K562 (cell line): ENCODE results near the gene SCG5. TPM values are rescaled to one million over a fixed set of nuclear protein-coding genes. Genes with fewer than 3 reads are reported as not detected.

Experiments used
- ATAC-seq: fragments of 200-7000 bp; cut with Tn5 transposase; 3 replicates; pipeline ENCODE4 v1.9.1; 2020; ENCODE audit warnings: moderate library complexity
- BruUV-seq: library from RNA; stranded (reverse); fragments of 400-500 nt; replicated peaks from 2 replicates; lab custom pipeline; 2021; lab: Mats Ljungman, UMichigan
- CTCF ChIA-PET: fragments of 300-600 bp; formaldehyde crosslinking; extraction: SDS; loops from one replicate; lab custom pipeline; 2021; ENCODE audit warnings: low intra/inter-chr PET ratio; lab: Yijun Ruan, JAX
- POLR2A ChIA-PET: fragments of 300-600, 350-650 bp; sonication (Branson Sonifier 250); formaldehyde crosslinking; extraction: SDS; loops from one replicate; lab custom pipeline; 2021; ENCODE audit warnings: antibody characterized with exemption, inconsistent platforms; lab: Yijun Ruan, JAX
- DNase-seq, 4 experiments: peaks; one replicate each; pipeline versions ENCODE4 v3.0.0 to v3.0.0-alpha.2; 2011 to 2018; ENCODE audit warnings: low spot score in 3 of 4, mixed read lengths in 3 of 4; ENCODE audit errors: extremely low read depth in 1 of 4
- FAIRE-seq: peaks from 2 replicates; lab custom pipeline; 2011; peaks lifted over from hg19 to GRCh38; lab: Jason Lieb, UNC
- H2AFZ ChIP-seq: 2 replicates; pipeline ENCODE4 v1.6.0; 2011; ENCODE audit warnings: low read depth, low read length, control low read depth, inconsistent platforms
- H3K27ac ChIP-seq: fragments of 200-600 bp; 3 replicates; pipeline ENCODE4 v1.8.0; 2011; ENCODE audit warnings: low read depth, mild to moderate bottlenecking, control low read depth, inconsistent platforms, low read length, moderate library complexity, mixed read lengths; ENCODE audit errors: extremely low read depth
- H3K27me3 ChIP-seq, 2 experiments: fragments of 300-600 bp in 1 of 2; 2 replicates in 1 of 2; 3 replicates in 1 of 2; pipeline versions ENCODE4 v1.6.0 to v1.8.0; 2011; ENCODE audit warnings: inconsistent platforms in 2 of 2, low read length in 2 of 2, mild to moderate bottlenecking in 1 of 2, mixed read lengths in 1 of 2, moderate library complexity in 1 of 2; ENCODE audit not compliant: control insufficient read depth in 2 of 2, insufficient read depth in 2 of 2
- H3K36me3 ChIP-seq: fragments of 300-600 bp; 3 replicates; pipeline ENCODE4 v1.8.0; 2011; ENCODE audit warnings: mild to moderate bottlenecking, low read length, inconsistent platforms; ENCODE audit not compliant: control insufficient read depth, insufficient read depth
- H3K4me1 ChIP-seq, 2 experiments: fragments of 200-600 bp in 1 of 2; replicated peaks in 1 of 2; 2 replicates in 1 of 2; 3 replicates in 1 of 2; pipeline versions ENCODE4 v1.5.1 to v1.8.0; 2011; ENCODE audit warnings: inconsistent platforms in 2 of 2, low read length in 2 of 2, mild to moderate bottlenecking in 1 of 2, mixed read lengths in 1 of 2, moderate library complexity in 1 of 2; ENCODE audit not compliant: control insufficient read depth in 2 of 2, insufficient read depth in 2 of 2
- H3K4me2 ChIP-seq: 2 replicates; pipeline ENCODE4 v1.6.1; 2011; ENCODE audit warnings: low read length, control low read depth, inconsistent platforms, mixed read lengths; ENCODE audit not compliant: insufficient read depth
- H3K4me3 ChIP-seq: fragments of 200-600 bp; sonication (generic), shearing (Covaris generic); 2 replicates; pipeline ENCODE4 v1.5.1; 2016; ENCODE audit warnings: control low read depth, inconsistent platforms
- H3K79me2 ChIP-seq: fragments of 200-600 bp; 3 replicates; pipeline ENCODE4 v1.8.0; 2011; ENCODE audit warnings: low read length, inconsistent platforms; ENCODE audit not compliant: control insufficient read depth, insufficient read depth
- H3K9ac ChIP-seq, 2 experiments: 2 replicates each; pipeline versions ENCODE4 v1.6.0 to v1.6.1; 2011; ENCODE audit warnings: low read depth in 2 of 2, low read length in 2 of 2, control low read depth in 1 of 2, inconsistent platforms in 1 of 2, mild to moderate bottlenecking in 1 of 2, mixed read lengths in 1 of 2; ENCODE audit not compliant: insufficient read depth in 1 of 2
- H3K9me1 ChIP-seq: one replicate; pipeline ENCODE4 v1.6.0; 2011; ENCODE audit warnings: inconsistent platforms, mild to moderate bottlenecking, low read length, moderate library complexity; ENCODE audit not compliant: control insufficient read depth, insufficient read depth
- H3K9me3 ChIP-seq: replicated peaks from 2 replicates; pipeline ENCODE4 v1.5.1; 2011; ENCODE audit warnings: low read depth, low read length, inconsistent platforms; ENCODE audit not compliant: control insufficient read depth, insufficient read depth
- H4K20me1 ChIP-seq: replicated peaks from 2 replicates; pipeline ENCODE4 v1.6.1; 2011; ENCODE audit warnings: low read length, inconsistent platforms, mixed read lengths; ENCODE audit not compliant: control insufficient read depth, insufficient read depth
- HDAC1 ChIP-seq, 2 experiments: fragments of 450-650 bp; IDR thresholded peaks; 2 replicates each; pipeline ENCODE4 v1.6.1; 2016 to 2017; ENCODE audit warnings: inconsistent platforms in 1 of 2, mild to moderate bottlenecking in 1 of 2, moderate library complexity in 1 of 2
- HOXB6 ChIP-seq: fragments of 250-450 bp; sonication (Bioruptor Pico); IDR thresholded peaks from 2 replicates; pipeline ENCODE4 v1.5.1; 2022; ENCODE audit warnings: mild to moderate bottlenecking, borderline replicate concordance
- MCM2 ChIP-seq: fragments of 450-650 bp; IDR thresholded peaks from 2 replicates; pipeline ENCODE4 v1.6.1; 2017; ENCODE audit warnings: low read depth, mild to moderate bottlenecking
- RB1 ChIP-seq: fragments of 450-650 bp; IDR thresholded peaks from 2 replicates; pipeline ENCODE4 v1.6.1; 2017; ENCODE audit warnings: low read depth, mild to moderate bottlenecking
- RBM22 ChIP-seq: fragments of 200-400 bp; formaldehyde crosslinking; IDR thresholded peaks from 2 replicates; pipeline ENCODE4 v1.6.1; 2018; ENCODE audit warnings: low read length, low read depth; ENCODE audit not compliant: poor library complexity, severe bottlenecking
- RBM39 ChIP-seq: fragments of 200-400 bp; formaldehyde crosslinking; optimal IDR thresholded peaks from 2 replicates; pipeline ENCODE3; 2018; ENCODE audit warnings: low read depth, low read length
- SMC3 ChIP-seq: conservative IDR thresholded peaks from 2 replicates; pipeline ENCODE4 v1.6.1; 2011; ENCODE audit warnings: low read depth, low read length, improper control_type of control experiment; ENCODE audit not compliant: insufficient read depth
- SRSF3 ChIP-seq: fragments of 200-400 bp; formaldehyde crosslinking; IDR thresholded peaks from 2 replicates; pipeline ENCODE4 v1.6.1; 2016; ENCODE audit warnings: mild to moderate bottlenecking, low read length, moderate library complexity; ENCODE audit not compliant: insufficient read depth
- WGBS: fragments of 100-300 bp; shearing (Covaris generic); methylation state at CpG from one replicate; pipeline ENCODE4 v1.1.6; 2016; ENCODE audit warnings: low coverage, mixed read lengths; ENCODE audit not compliant: insufficient coverage; ENCODE audit errors: missing lambda C conversion rate; 5-methylcytosine and 5-hydroxymethylcytosine counted together
- in situ Hi-C: fragments of 300-500 bp; cut with MboI; formaldehyde crosslinking; loops from 4 replicates; pipeline ENCODE4 v1.15.0; 2018; ENCODE audit warnings: inconsistent platforms, mixed read lengths
- intact Hi-C: fragments of 100-400 bp; cut with micrococcal nuclease; formaldehyde crosslinking; loops from 2 replicates; pipeline ENCODE4 v1.14.2; 2022
- polyA plus RNA-seq, 8 experiments: library from polyadenylated mRNA; depleted of rRNA in 4 of 8; stranded (reverse) in 5 of 8; unstranded in 3 of 8; fragments of >200 nt; fragmentation: Nextera tagmentation in 2 of 8; fragmentation: Illumina TruSeq in 1 of 8; extraction: Ambion mirVana in 2 of 8; extraction: Trizol in 1 of 8; gene quantifications; 2 replicates each; pipeline versions ENCODE4 v1.2.1 to v1.2.3, GENCODE V29; 2011 to 2014; ENCODE audit warnings: inconsistent platforms in 1 of 8, missing spikeins in 1 of 8
- total RNA-seq, 7 experiments: library from RNA; depleted of rRNA in 6 of 7; stranded (reverse); fragments of >200 nt in 6 of 7; fragmentation: Illumina TruSeq in 2 of 7; extraction: Trizol in 2 of 7; gene quantifications; 2 replicates each; pipeline versions ENCODE4 v1.2.1 to v1.2.3, GENCODE V29; 2011 to 2021; ENCODE audit warnings: low replicate concordance in 1 of 7

SCG5 gene
- total and polyA plus RNA-seq, 9 of the 15 experiments (the other 6 are each of a cell fraction or from before 2014, with no cell fraction given): 0.06 to 0.76 (median 0.28) TPM; not detected in 2

DNA sequence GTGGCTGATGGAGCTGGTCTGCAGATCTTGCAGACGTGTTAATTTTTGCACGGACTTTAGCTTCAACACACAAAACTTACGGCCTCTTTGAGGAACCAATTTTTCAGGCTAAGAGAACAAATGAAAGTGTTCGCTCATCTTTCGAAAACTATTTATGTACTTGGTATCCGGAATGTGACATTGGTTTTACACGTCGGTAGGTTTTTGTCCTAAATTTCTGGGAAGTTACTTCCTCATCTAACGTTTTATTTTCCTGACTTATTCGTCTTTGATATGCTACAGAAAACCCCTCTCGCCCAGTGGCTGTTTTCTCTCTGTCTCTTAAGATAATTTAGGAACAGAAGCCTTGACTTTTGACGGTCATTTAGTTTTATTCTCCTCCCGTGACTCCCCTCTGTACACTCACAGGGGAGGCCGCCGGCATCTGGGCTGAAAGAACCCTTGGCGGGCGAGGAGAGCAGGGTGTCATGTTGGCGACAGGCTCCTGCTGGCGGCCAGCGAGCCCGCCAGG is 75.5 kb downstream of the SCG5 start:
- no peaks in the 10 kb centered on the region for H4K20me1 ChIP-seq
- H3K27me3 ChIP-seq: peaks cover 10 to 17% of the 10 kb centered on the region in 2 experiments; a peak in 3 of 5 replicates
- H3K27ac ChIP-seq: no peak overlapping the region
- no peaks in the 10 kb centered on the region for H3K79me2 ChIP-seq
- intact Hi-C loops (no loop called here), in situ Hi-C loops (no loop called here)
- no peak overlapping the region for H3K4me2 ChIP-seq
- H3K9me3 ChIP-seq: no peaks in the 10 kb centered on the region
- no peak for FAIRE-seq
- H3K9me1 ChIP-seq: no peaks in the 10 kb centered on the region
- 13% methylated on average over 21 of the region's 21 CpGs for WGBS
- H3K9ac ChIP-seq: no peak overlapping the region
- no peak for DNase-seq
- POLR2A ChIA-PET: no interaction called here
- ATAC-seq: no peak
- H3K4me1 ChIP-seq: peaks cover 0 to 13% of the 10 kb centered on the region in 2 experiments; a peak in 2 of 5 replicates
- CTCF ChIA-PET: no interaction called here
- H3K36me3 ChIP-seq: no peaks in the 10 kb centered on the region
- no TSS peak for BruUV-seq
- no peak overlapping the region for H2AFZ ChIP-seq
- H3K4me3 ChIP-seq: no peak overlapping the region
- TF ChIP-seq MCM2 (no peak), RBM22 (no peak), SMC3 (no peak), SRSF3 (no peak), RB1 (no peak), HOXB6 (CRISPR knock-in tag) (no peak), RBM39 (no peak), HDAC1 (IDR thresholded peaks at IDR 0.05) (no peak)
